HEK293 (cell line): ENCODE measurements around the gene ZDHHC11.
A peak's percentile ranks its signal among the peaks of the same experiment; 100 is the strongest.

Experiments used
- EGR2 ChIP-seq: fragments of 450-650 bp; formaldehyde crosslinking; IDR thresholded peaks from 2 replicates; pipeline ENCODE4 v1.5.1; 2016; ENCODE audit warnings: low read depth, missing biosample characterization, missing genetic modification characterization
- FEZF1 ChIP-seq: fragments of 450-650 bp; formaldehyde crosslinking; IDR thresholded peaks from 2 replicates; pipeline ENCODE4 v1.5.1; 2016; ENCODE audit warnings: missing biosample characterization, missing genetic modification characterization
- KLF9 ChIP-seq: fragments of 450-650 bp; formaldehyde crosslinking; IDR thresholded peaks from 2 replicates; pipeline ENCODE4 v1.5.1; 2016; ENCODE audit warnings: missing biosample characterization, missing genetic modification characterization, low read depth
- MZF1 ChIP-seq: fragments of 450-650 bp; formaldehyde crosslinking; IDR thresholded peaks from 2 replicates; pipeline ENCODE4 v1.5.1; 2017; ENCODE audit warnings: missing biosample characterization, missing genetic modification characterization, borderline replicate concordance
- ZBTB1 ChIP-seq: fragments of 450-650 bp; formaldehyde crosslinking; IDR thresholded peaks from 2 replicates; pipeline ENCODE4 v1.5.1; 2016; ENCODE audit warnings: missing biosample characterization, missing genetic modification characterization
- ZFHX2 ChIP-seq: fragments of 450-650 bp; formaldehyde crosslinking; conservative IDR thresholded peaks from 2 replicates; pipeline ENCODE4 v1.5.1; 2016; ENCODE audit warnings: missing biosample characterization, missing genetic modification characterization
- ZNF121 ChIP-seq: fragments of 450-650 bp; formaldehyde crosslinking; IDR thresholded peaks from 2 replicates; pipeline ENCODE4 v1.5.1; 2016; ENCODE audit warnings: missing biosample characterization, missing genetic modification characterization
- ZNF391 ChIP-seq: fragments of 450-650 bp; formaldehyde crosslinking; IDR thresholded peaks from 2 replicates; pipeline ENCODE4 v1.5.1; 2016; ENCODE audit warnings: low read depth, missing biosample characterization, missing genetic modification characterization, borderline replicate concordance
- ZNF561 ChIP-seq: fragments of 450-650 bp; IDR thresholded peaks from 2 replicates; pipeline ENCODE4 v1.5.1; 2018; ENCODE audit warnings: missing biosample characterization, missing genetic modification characterization, borderline replicate concordance
- ZNF600 ChIP-seq: fragments of 450-650 bp; formaldehyde crosslinking; IDR thresholded peaks from 2 replicates; pipeline ENCODE4 v1.5.1; 2016; ENCODE audit warnings: missing biosample characterization, missing genetic modification characterization
- ZNF621 ChIP-seq: fragments of 450-650 bp; formaldehyde crosslinking; IDR thresholded peaks from 2 replicates; pipeline ENCODE4 v1.5.1; 2017; ENCODE audit warnings: missing biosample characterization, missing genetic modification characterization
- ZNF707 ChIP-seq: fragments of 450-650 bp; formaldehyde crosslinking; IDR thresholded peaks from 2 replicates; pipeline ENCODE4 v1.5.1; 2016; ENCODE audit warnings: missing biosample characterization, missing genetic modification characterization
- ZNF785 ChIP-seq: fragments of 450-650 bp; formaldehyde crosslinking; IDR thresholded peaks from 2 replicates; pipeline ENCODE4 v1.5.1; 2016; ENCODE audit warnings: missing biosample characterization, missing genetic modification characterization
- TF ChIP-seq, protein P1 (sequence below): fragments of 450-650 bp; formaldehyde crosslinking; IDR thresholded peaks from 2 replicates; pipeline ENCODE4 v1.5.1; 2016; ENCODE audit warnings: missing biosample characterization, missing genetic modification characterization
- TF ChIP-seq, protein P2 (sequence below): fragments of 450-650 bp; formaldehyde crosslinking; IDR thresholded peaks from 2 replicates; pipeline ENCODE4 v1.5.1; 2016; ENCODE audit warnings: missing biosample characterization, missing genetic modification characterization
- TF ChIP-seq, protein P3 (sequence below): fragments of 450-650 bp; formaldehyde crosslinking; optimal IDR thresholded peaks from 2 replicates; pipeline ENCODE3; 2016; ENCODE audit warnings: missing biosample characterization, mild to moderate bottlenecking, missing genetic modification characterization
- TF ChIP-seq, protein P4 (sequence below): fragments of 450-650 bp; formaldehyde crosslinking; IDR thresholded peaks from 2 replicates; pipeline ENCODE4 v1.5.1; 2016; ENCODE audit warnings: missing biosample characterization, missing genetic modification characterization, borderline replicate concordance
- TF ChIP-seq, protein P5 (sequence below): fragments of 450-650 bp; formaldehyde crosslinking; IDR thresholded peaks from 2 replicates; pipeline ENCODE4 v1.5.1; 2016; ENCODE audit warnings: missing biosample characterization, missing genetic modification characterization
- TF ChIP-seq, protein P6 (sequence below): fragments of 450-650 bp; formaldehyde crosslinking; IDR thresholded peaks from 2 replicates; pipeline ENCODE4 v1.5.1; 2017; ENCODE audit warnings: missing biosample characterization, missing genetic modification characterization

The ZDHHC11 gene

DNA sequence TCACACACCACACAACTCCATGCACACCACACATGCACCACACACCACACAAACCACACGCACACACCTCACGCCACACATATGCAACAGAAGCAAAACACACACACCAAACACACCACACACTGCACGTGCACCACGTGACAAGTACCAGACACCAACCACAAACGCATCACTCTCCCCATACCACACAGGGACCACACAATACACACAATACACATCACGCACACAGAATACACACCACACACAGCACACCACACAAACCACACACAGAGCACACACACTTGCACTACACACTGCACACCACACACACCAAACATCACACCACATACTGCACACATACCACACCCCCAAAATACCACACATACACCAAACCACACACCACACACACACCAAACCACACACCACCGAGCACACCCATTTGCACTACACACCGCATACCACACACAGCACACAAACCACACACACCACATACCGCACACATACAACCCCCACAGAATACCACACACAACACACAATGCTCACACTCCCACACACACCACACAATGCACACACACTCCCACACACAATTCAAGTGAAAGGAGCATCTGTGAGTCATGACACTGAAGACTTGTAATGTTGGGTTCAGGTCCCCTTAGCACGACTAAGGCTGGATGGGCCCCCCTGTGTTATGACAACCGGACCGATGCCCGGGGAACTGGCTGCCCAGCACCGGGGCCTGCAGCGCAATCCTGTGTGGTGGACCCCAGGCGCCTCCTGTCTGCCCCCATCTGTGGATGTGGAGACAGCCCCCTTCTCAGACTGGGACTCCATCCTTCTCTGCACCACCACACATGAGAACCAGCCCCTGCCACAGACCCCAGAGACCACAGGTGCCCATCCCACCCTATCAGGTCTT, 6.0 kb upstream of the ZDHHC11 start (continued):
- TF ChIP-seq, protein P1, sequence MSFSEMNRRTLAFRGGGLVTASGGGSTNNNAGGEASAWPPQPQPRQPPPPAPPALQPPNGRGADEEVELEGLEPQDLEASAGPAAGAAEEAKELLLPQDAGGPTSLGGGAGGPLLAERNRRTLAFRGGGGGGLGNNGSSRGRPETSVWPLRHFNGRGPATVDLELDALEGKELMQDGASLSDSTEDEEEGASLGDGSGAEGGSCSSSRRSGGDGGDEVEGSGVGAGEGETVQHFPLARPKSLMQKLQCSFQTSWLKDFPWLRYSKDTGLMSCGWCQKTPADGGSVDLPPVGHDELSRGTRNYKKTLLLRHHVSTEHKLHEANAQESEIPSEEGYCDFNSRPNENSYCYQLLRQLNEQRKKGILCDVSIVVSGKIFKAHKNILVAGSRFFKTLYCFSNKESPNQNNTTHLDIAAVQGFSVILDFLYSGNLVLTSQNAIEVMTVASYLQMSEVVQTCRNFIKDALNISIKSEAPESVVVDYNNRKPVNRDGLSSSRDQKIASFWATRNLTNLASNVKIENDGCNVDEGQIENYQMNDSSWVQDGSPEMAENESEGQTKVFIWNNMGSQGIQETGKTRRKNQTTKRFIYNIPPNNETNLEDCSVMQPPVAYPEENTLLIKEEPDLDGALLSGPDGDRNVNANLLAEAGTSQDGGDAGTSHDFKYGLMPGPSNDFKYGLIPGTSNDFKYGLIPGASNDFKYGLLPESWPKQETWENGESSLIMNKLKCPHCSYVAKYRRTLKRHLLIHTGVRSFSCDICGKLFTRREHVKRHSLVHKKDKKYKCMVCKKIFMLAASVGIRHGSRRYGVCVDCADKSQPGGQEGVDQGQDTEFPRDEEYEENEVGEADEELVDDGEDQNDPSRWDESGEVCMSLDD, result 0 out of 2 replicates have a peak, but pooled peaks have one; percentile 43
- TF ChIP-seq, protein P2, sequence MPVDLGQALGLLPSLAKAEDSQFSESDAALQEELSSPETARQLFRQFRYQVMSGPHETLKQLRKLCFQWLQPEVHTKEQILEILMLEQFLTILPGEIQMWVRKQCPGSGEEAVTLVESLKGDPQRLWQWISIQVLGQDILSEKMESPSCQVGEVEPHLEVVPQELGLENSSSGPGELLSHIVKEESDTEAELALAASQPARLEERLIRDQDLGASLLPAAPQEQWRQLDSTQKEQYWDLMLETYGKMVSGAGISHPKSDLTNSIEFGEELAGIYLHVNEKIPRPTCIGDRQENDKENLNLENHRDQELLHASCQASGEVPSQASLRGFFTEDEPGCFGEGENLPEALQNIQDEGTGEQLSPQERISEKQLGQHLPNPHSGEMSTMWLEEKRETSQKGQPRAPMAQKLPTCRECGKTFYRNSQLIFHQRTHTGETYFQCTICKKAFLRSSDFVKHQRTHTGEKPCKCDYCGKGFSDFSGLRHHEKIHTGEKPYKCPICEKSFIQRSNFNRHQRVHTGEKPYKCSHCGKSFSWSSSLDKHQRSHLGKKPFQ (tag by site-specific recombination), result peak; percentile 88
- TF ChIP-seq ZNF561 (no peak), KLF9 (tag by site-specific recombination) (0 out of 2 replicates have a peak, but pooled peaks have one; percentile 12), EGR2 (tag by site-specific recombination) (peak; percentile 99), MZF1 (tag by site-specific recombination) (no peak), ZBTB1 (tag by site-specific recombination) (0 out of 2 replicates have a peak, but pooled peaks have one; percentile 7), ZFHX2 (tag by site-specific recombination) (peak; percentile 99), ZNF785 (no peak), ZNF391 (tag by site-specific recombination) (peak; percentile 10; the same call in 1 of the 2 replicates), ZNF121 (tag by site-specific recombination) (no peak), ZNF621 (tag by site-specific recombination) (peak; percentile 14; the same call in 1 of the 2 replicates), FEZF1 (tag by site-specific recombination) (no peak), ZNF600 (tag by site-specific recombination) (peak; percentile 59), ZNF707 (tag by site-specific recombination) (0 out of 2 replicates have a peak, but pooled peaks have one; percentile 31)
- TF ChIP-seq, protein P3, sequence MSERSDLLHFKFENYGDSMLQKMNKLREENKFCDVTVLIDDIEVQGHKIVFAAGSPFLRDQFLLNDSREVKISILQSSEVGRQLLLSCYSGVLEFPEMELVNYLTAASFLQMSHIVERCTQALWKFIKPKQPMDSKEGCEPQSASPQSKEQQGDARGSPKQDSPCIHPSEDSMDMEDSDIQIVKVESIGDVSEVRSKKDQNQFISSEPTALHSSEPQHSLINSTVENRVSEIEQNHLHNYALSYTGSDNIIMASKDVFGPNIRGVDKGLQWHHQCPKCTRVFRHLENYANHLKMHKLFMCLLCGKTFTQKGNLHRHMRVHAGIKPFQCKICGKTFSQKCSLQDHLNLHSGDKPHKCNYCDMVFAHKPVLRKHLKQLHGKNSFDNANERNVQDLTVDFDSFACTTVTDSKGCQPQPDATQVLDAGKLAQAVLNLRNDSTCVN (tag by site-specific recombination), result peak; percentile 13
- TF ChIP-seq, protein P4, sequence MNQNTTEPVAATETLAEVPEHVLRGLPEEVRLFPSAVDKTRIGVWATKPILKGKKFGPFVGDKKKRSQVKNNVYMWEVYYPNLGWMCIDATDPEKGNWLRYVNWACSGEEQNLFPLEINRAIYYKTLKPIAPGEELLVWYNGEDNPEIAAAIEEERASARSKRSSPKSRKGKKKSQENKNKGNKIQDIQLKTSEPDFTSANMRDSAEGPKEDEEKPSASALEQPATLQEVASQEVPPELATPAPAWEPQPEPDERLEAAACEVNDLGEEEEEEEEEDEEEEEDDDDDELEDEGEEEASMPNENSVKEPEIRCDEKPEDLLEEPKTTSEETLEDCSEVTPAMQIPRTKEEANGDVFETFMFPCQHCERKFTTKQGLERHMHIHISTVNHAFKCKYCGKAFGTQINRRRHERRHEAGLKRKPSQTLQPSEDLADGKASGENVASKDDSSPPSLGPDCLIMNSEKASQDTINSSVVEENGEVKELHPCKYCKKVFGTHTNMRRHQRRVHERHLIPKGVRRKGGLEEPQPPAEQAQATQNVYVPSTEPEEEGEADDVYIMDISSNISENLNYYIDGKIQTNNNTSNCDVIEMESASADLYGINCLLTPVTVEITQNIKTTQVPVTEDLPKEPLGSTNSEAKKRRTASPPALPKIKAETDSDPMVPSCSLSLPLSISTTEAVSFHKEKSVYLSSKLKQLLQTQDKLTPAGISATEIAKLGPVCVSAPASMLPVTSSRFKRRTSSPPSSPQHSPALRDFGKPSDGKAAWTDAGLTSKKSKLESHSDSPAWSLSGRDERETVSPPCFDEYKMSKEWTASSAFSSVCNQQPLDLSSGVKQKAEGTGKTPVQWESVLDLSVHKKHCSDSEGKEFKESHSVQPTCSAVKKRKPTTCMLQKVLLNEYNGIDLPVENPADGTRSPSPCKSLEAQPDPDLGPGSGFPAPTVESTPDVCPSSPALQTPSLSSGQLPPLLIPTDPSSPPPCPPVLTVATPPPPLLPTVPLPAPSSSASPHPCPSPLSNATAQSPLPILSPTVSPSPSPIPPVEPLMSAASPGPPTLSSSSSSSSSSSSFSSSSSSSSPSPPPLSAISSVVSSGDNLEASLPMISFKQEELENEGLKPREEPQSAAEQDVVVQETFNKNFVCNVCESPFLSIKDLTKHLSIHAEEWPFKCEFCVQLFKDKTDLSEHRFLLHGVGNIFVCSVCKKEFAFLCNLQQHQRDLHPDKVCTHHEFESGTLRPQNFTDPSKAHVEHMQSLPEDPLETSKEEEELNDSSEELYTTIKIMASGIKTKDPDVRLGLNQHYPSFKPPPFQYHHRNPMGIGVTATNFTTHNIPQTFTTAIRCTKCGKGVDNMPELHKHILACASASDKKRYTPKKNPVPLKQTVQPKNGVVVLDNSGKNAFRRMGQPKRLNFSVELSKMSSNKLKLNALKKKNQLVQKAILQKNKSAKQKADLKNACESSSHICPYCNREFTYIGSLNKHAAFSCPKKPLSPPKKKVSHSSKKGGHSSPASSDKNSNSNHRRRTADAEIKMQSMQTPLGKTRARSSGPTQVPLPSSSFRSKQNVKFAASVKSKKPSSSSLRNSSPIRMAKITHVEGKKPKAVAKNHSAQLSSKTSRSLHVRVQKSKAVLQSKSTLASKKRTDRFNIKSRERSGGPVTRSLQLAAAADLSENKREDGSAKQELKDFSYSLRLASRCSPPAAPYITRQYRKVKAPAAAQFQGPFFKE (tag by site-specific recombination), result 0 out of 2 replicates have a peak, but pooled peaks have one; percentile 25
- TF ChIP-seq, protein P5, sequence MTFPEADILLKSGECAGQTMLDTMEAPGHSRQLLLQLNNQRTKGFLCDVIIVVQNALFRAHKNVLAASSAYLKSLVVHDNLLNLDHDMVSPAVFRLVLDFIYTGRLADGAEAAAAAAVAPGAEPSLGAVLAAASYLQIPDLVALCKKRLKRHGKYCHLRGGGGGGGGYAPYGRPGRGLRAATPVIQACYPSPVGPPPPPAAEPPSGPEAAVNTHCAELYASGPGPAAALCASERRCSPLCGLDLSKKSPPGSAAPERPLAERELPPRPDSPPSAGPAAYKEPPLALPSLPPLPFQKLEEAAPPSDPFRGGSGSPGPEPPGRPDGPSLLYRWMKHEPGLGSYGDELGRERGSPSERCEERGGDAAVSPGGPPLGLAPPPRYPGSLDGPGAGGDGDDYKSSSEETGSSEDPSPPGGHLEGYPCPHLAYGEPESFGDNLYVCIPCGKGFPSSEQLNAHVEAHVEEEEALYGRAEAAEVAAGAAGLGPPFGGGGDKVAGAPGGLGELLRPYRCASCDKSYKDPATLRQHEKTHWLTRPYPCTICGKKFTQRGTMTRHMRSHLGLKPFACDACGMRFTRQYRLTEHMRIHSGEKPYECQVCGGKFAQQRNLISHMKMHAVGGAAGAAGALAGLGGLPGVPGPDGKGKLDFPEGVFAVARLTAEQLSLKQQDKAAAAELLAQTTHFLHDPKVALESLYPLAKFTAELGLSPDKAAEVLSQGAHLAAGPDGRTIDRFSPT (tag by site-specific recombination), result no peak
- TF ChIP-seq, protein P6, sequence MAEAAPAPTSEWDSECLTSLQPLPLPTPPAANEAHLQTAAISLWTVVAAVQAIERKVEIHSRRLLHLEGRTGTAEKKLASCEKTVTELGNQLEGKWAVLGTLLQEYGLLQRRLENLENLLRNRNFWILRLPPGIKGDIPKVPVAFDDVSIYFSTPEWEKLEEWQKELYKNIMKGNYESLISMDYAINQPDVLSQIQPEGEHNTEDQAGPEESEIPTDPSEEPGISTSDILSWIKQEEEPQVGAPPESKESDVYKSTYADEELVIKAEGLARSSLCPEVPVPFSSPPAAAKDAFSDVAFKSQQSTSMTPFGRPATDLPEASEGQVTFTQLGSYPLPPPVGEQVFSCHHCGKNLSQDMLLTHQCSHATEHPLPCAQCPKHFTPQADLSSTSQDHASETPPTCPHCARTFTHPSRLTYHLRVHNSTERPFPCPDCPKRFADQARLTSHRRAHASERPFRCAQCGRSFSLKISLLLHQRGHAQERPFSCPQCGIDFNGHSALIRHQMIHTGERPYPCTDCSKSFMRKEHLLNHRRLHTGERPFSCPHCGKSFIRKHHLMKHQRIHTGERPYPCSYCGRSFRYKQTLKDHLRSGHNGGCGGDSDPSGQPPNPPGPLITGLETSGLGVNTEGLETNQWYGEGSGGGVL (tag by site-specific recombination), result no peak
